Measurements from ENCODE around the gene ATP7B.

DNA sequence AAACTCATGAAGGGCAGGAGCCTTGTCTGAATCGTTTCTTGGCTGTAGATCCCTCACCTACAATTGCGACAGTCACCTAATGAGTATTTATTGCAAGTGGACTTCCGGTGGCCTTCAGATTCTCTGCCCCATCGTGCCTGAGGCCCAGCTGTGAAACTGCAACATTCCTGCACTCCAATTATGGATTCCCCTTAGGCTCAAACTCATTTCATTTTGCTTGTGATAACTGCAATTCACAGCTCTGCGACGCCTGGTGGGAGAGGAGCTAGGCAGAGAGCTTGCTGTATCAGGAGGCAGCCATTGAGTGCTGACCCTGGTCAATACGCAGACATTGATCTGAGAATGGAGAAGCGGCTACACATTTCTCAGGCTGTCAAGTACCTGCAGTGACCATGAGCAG is 90.5 kb downstream of the ATP7B start:
- no peak for TF ChIP-seq FOXK2 (IDR thresholded peaks at IDR 0.05)
- TF ChIP-seq TARDBP (IDR thresholded peaks at IDR 0.05), result no peak
- TF ChIP-seq BHLHE40 (IDR thresholded peaks at IDR 0.05; ENCODE audit: borderline replicate concordance), result no peak
- TF ChIP-seq ELF4 (IDR thresholded peaks at IDR 0.05), result no peak
- no peak for TF ChIP-seq FOXM1 (IDR thresholded peaks at IDR 0.05; ENCODE audit: borderline replicate concordance)
- TF ChIP-seq SP1 (IDR thresholded peaks at IDR 0.05), result no peak
- no peak for TF ChIP-seq PKNOX1 (IDR thresholded peaks at IDR 0.05)
- no peak for TF ChIP-seq ARNT (IDR thresholded peaks at IDR 0.05)
- TF ChIP-seq NFRKB (IDR thresholded peaks at IDR 0.05), result no peak
- TF ChIP-seq LEF1 (IDR thresholded peaks at IDR 0.05; ENCODE audit: borderline replicate concordance), result no peak
- no peak for TF ChIP-seq ZNF384 (IDR thresholded peaks at IDR 0.05)
- no peak for TF ChIP-seq FOXA1 (IDR thresholded peaks at IDR 0.05)
- no peak for TF ChIP-seq CTBP1 (IDR thresholded peaks at IDR 0.05; ENCODE audit: borderline replicate concordance)

Measured in HEK293T (cell line).